Iris pigment epithelial cell (primary cell): Measurements from ENCODE around the gene CNEP1R1.

Experiments
- DNase-seq: peaks from one replicate; pipeline ENCODE4 v3.0.0-alpha.2; 2011; ENCODE audit warnings: low read depth

CNEP1R1 gene

GRCh38 chr16:50017553-50017952 is 7.5 kb upstream of the CNEP1R1 start:
- no peak for DNase-seq

DNA sequence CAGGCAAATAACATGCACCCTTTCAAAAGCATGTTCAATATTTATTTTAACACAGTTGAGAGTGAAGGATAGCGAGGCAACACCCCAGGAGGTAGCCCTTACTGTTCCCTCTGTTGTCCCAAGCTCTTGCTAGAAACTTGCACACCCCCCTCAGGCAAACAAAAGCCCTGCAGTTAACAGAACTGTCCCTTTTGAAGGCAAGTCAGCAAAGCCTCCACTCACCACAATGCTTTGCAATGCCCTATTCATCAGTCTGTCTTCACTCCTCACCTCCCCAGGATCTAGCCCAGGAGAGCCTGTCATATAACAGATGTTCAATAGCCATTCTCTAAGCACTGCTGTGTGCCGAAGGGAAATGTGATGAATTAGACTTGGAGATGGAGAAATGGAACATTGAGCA is 3.5 kb upstream of the CNEP1R1 start:
- peak; percentile 25 for DNase-seq

DNA sequence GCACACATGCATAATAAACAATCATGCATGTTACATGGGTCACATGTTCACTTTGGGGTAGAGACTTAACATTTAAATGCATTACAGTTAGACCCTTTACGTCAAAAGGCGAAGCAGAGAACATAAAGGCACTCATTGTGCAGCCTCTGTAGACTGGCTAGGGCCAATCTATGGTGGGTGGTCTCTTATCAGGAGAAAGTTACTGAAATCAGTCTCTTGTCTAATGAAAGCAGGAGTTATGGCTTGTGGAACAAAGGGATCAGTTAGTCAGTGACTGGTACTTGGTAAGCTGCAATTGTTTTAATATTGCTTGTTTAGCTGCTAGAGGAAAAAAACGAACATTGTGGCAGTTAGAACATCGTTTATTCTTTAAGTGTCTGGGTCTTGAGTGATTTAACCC is 1.4 kb upstream of the CNEP1R1 start:
- no peak for DNase-seq

DNA sequence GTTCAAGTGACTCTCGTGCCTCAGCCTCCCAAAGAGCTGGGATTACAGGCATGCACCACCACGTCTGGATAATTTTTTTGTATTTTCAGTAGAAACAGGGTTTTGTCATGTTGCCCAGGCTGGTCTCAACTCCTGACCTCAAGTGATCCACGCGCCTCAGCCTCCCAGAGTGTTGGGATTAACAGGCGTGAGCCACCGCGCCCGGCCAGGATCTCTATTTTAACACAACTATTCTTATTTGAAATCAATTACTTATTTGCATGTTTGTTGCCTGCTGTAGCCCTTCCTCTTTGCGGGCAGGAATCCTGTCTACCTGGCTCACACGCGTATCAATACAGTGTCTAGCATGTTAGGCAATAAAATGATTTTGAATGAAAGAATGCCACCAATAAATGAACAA is 818 bp upstream of the CNEP1R1 start:
- DNase-seq: no peak

DNA sequence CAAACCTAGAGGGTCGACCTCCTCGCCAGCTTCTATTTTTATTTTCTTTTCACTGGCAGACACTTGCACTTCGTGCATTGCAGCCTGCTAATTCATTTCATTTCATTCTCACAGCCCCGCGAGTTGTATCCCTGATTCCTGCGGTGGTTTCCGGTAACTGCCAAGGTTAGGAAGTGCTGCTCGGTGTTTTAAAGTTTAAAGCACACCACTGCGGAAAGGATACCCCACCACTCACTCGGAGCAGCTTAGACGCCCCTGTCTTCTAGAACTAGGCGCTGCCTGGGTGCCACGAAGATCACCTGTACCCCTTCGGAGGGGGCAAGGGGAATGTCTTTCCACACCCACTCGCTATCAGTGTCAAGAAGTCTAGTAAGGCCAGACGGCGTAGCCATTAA is 509 bp downstream of the CNEP1R1 start:
- DNase-seq: peak; percentile 23

GRCh38 chr16:50027829-50028228 is 2.8 kb downstream of the CNEP1R1 start:
- DNase-seq: no peak

DNA sequence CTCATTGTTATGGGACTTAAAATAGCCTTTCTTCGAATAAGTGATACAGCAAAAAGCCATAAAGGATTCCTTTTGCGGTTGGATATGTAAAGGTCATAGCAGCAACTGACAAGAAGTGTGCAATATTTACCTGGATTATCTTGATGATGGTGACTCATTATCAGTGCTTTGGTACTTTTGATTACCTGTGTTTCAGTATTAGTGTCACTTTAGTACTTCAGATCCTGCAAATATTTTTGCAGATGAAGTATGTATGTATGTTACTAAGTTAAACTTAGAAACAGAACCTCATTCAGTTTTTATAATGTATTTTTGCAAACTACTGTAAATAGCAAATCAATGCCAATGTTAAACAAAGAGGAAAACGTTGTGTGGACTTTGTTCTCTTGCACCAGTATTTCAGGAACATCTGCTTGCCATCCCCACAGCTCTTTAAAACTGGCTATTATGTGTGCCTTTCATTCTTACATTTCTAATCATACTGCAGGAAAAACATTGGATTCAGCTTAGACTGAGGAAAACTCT is 10.5 kb downstream of the CNEP1R1 start:
- DNase-seq: no peak

DNA sequence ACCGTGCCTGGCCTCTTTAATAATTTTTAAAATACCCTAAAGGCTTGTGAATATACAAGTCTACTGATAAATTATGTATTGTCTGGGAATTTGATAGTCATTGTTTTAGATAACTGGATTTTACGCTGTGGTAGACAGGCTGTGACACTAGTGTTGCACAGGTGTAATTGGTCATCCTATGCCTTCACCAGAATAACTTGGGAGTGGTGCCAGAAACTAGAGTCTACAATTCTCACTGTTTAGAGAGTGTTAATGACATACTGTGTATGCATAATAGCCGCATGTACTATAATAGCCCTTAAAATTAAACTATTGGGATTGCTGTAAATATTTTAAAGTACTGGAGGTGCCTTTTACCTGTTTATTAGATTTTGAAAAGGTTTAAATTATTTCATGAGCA is 11.4 kb downstream of the CNEP1R1 start:
- no peak for DNase-seq

- peak; percentile 39 for DNase-seq
Observed at GRCh38 chr16:50037662-50038220, 12.7 kb downstream of the CNEP1R1 start.

GRCh38 chr16:50038286-50038685 is 13.3 kb downstream of the CNEP1R1 start:
- no peak for DNase-seq

DNA sequence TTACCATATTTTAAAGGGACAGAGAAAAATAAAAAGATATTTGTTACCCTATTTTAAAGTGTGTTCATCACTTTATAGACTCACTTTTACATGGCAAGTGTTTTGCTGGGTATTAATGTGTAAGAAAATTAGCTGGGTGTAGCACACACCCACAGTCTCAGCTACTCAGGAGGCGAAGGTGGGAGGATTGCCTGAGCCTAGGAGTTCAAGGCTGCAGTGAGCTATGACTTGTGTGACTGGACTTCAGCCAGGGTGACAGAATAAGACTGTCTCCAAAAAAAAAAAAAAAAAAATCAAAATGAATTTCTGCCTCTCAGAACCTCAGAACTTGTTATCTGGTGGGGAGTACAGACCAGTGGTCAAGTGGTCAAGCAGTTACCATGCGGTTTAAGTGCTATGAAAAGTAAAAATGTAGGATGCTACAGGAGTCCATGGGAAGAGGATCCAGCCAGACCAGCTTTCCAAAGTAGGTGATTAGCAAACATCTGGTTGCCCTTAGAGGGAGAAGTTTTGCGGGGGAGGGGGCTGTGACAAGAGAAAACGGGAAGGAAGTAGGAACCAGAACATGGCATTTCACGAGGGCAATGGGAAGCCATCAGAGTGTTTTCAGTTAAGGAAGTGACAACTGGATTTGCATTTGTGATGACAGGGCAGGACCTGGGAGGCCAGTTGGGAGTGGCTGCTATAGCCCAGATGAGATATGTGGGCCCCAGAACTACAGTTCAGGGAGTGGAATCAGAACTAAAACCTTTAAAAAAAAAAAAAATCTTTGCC is 13.9 kb downstream of the CNEP1R1 start:
- DNase-seq: no peak

DNA sequence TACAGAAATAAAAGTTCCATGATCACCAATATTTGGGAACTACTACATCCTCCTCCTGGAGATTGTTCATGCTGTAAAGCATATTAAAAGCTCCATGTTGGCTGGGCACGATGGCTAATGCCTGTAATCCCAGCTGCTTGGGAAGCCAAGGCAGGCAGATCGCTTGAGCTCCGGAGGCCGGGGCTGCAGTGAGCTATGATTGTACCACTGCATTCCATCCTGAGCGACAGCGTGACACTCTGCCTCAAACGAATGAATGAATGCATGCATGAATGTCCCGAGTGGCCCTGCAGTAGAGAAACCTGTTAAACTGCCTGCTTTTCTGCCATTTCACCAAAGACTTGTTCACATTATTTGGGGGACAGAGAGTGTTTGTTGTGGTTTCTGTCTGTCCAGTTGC is 15.0 kb downstream of the CNEP1R1 start:
- DNase-seq: peak; percentile 11

- no peak for DNase-seq
Observed at GRCh38 chr16:50040710-50041109, 15.7 kb downstream of the CNEP1R1 start.

GRCh38 chr16:50043358-50043757 is 18.3 kb downstream of the CNEP1R1 start:
- DNase-seq: no peak

- DNase-seq: no peak
Observed at GRCh38 chr16:50045412-50045811, 20.4 kb downstream of the CNEP1R1 start.

DNA sequence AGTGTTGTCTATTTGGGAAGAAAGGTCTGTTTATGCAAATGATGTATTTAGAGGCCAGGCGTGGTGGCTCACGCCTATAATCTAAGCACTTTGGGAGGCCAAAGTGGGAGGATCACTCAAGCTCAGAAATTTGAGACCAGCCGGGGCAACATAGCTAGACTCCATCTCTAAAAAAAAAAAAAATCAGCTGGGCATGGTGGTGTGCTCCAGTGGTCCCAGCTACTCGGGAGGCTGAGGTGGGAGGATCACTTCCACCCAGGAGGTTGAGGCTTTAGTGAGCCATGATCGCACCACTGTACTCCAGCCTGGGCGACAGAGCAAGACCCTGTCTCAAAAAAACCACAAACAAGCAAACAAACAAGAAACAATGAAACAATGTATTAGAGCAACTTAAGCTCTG is 21.8 kb downstream of the CNEP1R1 start:
- DNase-seq: no peak

- DNase-seq: no peak
Observed at GRCh38 chr16:50047864-50048263, 22.8 kb downstream of the CNEP1R1 start.

DNA sequence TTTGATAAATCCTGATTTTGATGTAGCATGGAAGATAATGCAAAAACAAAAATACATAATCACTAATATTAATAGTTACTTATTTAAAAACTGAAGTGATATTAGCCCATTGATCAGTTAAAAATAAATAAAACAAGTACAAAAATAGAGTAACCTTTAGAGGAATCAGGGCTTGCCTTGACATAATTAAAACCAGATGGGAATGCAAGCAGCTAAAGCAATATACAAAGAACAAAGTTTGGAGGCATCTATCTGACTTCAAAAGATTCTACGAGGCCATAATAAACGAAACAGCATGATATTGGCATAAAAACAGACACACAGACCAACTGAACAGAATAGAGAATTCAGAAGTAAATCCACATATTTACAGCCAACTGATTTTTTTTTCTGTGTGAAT is 25.8 kb downstream of the CNEP1R1 start:
- DNase-seq: no peak

- DNase-seq: no peak
Observed at GRCh38 chr16:50056226-50056625, 31.2 kb downstream of the CNEP1R1 start.

- no peak for DNase-seq
Observed at GRCh38 chr16:50058091-50058771, 33.2 kb downstream of the CNEP1R1 start.

- no peak for DNase-seq
Observed at GRCh38 chr16:50059111-50059510, 34.1 kb downstream of the CNEP1R1 start.

DNA sequence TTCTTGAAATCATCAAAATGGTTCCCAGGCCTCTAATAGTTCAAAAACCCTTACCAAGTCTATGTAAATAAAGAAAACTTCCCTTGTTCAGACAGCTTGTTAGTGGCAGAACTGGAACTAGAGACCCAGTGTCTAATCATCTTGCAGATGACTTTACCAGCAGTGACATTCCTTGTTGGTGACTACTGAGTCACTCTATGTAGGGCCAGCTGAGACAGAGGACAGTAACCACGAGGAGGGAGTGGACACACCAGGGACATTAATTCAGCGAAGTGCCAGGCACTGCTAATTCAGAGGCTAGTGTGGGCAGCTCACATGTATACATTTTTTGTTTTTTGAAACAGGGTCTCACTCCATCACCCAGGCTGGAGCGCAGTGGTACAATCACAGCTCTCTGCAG is 34.6 kb downstream of the CNEP1R1 start:
- DNase-seq: no peak

GRCh38 chr16:50061326-50061725 is 36.3 kb downstream of the CNEP1R1 start:
- DNase-seq: no peak
